ENCODE measurements around the gene HYAL2. TPM values are rescaled to one million over a fixed set of nuclear protein-coding genes. Genes with fewer than 3 reads are reported as not detected.

HYAL2 gene
- total RNA-seq, 2 experiments from 2014 or later: 6.7 to 7.2 TPM

DNA sequence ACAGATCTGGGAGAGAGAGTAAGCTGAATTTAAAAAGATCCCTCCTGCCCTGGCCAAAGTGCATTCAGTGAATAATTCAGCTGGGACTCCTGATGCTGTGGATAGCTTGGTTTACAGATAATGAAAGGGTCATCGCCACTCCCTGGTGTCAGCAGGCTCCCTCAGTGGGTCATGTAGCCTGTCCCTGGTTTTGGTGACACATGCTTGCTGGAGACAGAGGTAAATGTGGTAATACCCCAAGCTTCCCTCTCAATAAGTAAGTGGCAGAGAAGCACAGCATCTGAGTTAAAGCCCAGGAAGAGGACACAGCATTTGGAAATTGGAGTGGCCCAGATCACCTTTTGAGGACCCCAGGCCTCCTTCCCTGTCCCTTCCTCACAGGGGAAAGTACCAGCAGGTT, 34.9 kb upstream of the HYAL2 start:
- Mint-ChIP-seq H3K27me3 (no peaks in the 10 kb centered on the region), H3K27ac (peak overlapping the region; percentile 26), H3K36me3 (ENCODE audit: low read depth) (peaks cover 39% of the 10 kb centered on the region), H3K4me1 (peaks cover 50% of the 10 kb centered on the region), H3K9me3 (no peaks in the 10 kb centered on the region), H3K4me3 (peak overlapping the region; percentile 98)
- no peak for DNase-seq
- CTCF ChIA-PET: interaction anchor here (0.8 to 1.4 kb wide), 3 partner anchors 11 to 19 kb away, joined by 3 to 7 read pairs (median 4); partner anchors contain the start of gene RASSF1
- POLR2A ChIA-PET: interaction anchor here (1.0 to 32.1 kb wide), 4 partner anchors 8 to 58 kb away, joined by 3 to 704 read pairs (median 8); partner anchors contain the start of genes HYAL2, HYAL3, NAA80 and RASSF1

DNA sequence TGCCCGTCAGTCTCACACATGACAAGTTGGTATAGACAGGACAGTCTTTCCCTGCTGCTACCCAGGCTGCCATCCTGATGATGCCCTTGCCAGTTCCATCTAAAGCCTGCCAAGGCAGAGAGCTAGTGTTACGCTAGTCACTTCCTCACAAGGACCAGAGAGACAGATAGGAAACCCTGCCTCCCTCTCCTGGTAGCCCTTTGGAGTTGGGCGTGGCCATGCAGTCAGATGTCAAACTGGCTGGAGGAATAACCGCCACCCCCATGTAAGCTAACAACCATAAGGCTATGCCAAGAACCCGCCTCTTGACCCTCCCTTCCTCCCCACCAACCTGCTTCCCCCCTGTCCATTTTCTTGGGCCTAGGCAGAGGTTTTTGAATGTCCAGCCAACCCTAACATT, 34.0 kb upstream of the HYAL2 start:
- ChIA-PET POLR2A (interaction anchor here (1.2 to 32.1 kb wide), 3 partner anchors 9 to 28 kb away, joined by 5 to 704 read pairs (median 12); partner anchors contain the start of genes HYAL2, RASSF1, TUSC2 and ZMYND10), CTCF (interaction anchor here (0.8 to 1.4 kb wide), 4 partner anchors 10 to 20 kb away, joined by 3 to 7 read pairs (median 4); partner anchors contain the start of gene RASSF1)
- Mint-ChIP-seq H3K36me3 (ENCODE audit: low read depth) (peaks cover 41% of the 10 kb centered on the region), H3K4me1 (peaks cover 56% of the 10 kb centered on the region), H3K4me3 (peak overlapping the region; percentile 98), H3K27ac (no peak overlapping the region), H3K27me3 (no peaks in the 10 kb centered on the region), H3K9me3 (no peaks in the 10 kb centered on the region)
- no peak for DNase-seq

DNA sequence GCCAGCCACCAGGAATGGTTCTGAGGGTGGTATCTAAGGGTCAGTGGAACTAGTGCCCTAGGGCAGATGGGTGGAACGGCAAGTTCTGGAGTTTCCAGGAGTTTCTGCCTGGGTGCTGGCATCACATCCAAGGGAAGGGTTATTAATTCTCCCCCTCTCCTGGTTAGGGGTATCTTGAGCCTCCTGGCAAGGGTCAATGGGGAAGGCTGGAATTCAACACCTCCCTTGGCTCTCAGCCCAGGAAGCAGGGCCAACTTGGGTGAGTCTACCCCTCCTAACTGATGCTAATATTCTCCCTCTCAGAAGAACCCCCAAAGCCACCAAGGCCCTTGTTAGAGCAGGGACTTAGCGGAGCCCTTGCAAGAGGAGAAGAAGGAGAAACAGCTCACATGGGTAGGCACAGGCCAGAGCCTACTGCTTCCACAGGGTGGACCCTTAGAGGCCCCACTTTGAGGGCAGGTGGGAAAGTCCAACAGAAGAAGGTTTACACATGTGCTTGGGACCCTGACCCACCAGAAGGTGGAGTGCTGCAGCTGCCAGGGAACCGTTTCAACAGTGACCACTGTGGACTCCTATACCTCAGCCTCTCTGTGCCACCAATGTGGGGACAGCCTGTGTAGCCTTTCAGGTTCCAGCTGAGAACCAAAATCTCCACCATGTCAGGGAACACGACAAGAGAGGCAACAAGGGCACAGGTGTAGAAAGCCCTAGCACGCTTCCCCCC, 33.4 kb upstream of the HYAL2 start:
- POLR2A ChIA-PET: interaction anchor here (1.2 to 32.1 kb wide), 3 partner anchors 8 to 28 kb away, joined by 5 to 704 read pairs (median 12); partner anchors contain the start of genes HYAL2, RASSF1, TUSC2 and ZMYND10
- Mint-ChIP-seq H3K4me3 (peak overlapping the region; percentile 98), H3K27ac (no peak overlapping the region), H3K27me3 (no peaks in the 10 kb centered on the region), H3K36me3 (ENCODE audit: low read depth) (peaks cover 45% of the 10 kb centered on the region), H3K9me3 (no peaks in the 10 kb centered on the region), H3K4me1 (peaks cover 62% of the 10 kb centered on the region)
- no peak for DNase-seq
- CTCF ChIA-PET: interaction anchor here (1.2 kb wide), 1 partner anchor 19 kb away, joined by 4 read pairs; no protein-coding TSS in a partner anchor

DNA sequence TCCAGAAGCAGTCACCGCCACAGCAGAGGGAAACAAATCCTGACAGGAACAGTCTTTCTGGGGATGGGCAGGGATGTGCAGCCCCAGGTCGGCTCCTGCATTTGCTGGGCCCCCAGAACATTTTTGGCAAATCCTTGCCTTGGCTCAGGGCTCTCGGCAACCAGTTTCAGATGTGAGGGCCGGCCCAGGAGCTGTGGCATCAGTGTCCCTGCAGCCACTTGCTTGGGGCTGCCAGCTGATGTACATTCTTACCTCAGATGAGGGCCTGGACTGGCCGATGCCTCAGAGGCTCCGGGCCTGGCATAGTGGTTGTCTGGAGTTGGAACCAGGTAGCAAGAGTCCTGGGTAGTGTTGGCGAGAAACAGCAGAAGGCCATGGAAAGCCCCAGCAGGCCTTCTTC, 32.3 kb upstream of the HYAL2 start:
- POLR2A ChIA-PET: interaction anchor here (1.2 to 32.1 kb wide), 2 partner anchors 10 to 27 kb away, joined by 4 to 704 read pairs; partner anchors contain the start of genes HYAL2, RASSF1 and TUSC2
- H3K4me1 Mint-ChIP-seq: peaks cover 66% of the 10 kb centered on the region
- no peak for DNase-seq

DNA sequence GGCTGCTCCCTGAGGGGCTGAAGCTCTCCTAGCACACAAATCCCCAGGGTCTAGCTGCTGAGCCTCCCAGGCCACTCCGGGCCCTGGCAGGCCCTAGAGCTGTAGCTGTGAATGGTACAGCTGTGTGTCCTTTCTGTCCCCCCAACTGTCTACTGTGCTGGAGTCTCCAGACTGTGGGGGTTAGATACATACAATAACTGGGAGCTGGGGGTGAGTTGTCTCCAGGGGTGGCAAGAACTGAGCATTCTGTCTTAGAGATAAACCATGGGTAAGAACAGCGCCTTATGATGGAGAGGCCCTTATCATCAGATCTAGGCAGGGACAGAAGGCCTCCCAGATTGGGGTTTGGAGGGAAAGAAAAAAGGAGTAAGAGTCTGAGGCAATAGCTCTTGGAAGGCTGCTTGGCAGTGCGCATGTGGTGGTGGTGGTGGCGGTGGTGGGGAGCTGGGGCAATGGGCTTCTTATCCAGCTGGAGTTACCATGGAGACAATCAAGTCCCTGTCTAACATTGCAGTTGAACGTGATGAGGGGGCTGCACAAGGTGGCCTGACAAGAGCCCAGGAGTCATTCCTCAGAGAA, 31.7 kb upstream of the HYAL2 start:
- H3K27me3 Mint-ChIP-seq: no peaks in the 10 kb centered on the region
- no peak overlapping the region for H3K4me3 Mint-ChIP-seq
- no peak for DNase-seq
- POLR2A ChIA-PET: interaction anchor here (0.8 to 32.1 kb wide), 3 partner anchors 9 to 213 kb away, joined by 3 to 704 read pairs (median 4); partner anchors contain the start of genes C3orf18, HYAL2, RASSF1 and TUSC2
- peaks cover 65% of the 10 kb centered on the region for H3K4me1 Mint-ChIP-seq
- no peak overlapping the region for H3K27ac Mint-ChIP-seq
- no peaks in the 10 kb centered on the region for H3K9me3 Mint-ChIP-seq
- CTCF ChIA-PET: interaction anchor here (0.6 to 3.0 kb wide), 3 partner anchors 13 to 155 kb away, joined by 3 to 17 read pairs (median 16); partner anchors contain the start of gene RASSF1
- peaks cover 49% of the 10 kb centered on the region for H3K36me3 Mint-ChIP-seq (ENCODE audit: low read depth)

More for the DNA sequence above, 32.3 kb upstream of the HYAL2 start:
- Mint-ChIP-seq H3K36me3 (ENCODE audit: low read depth) (peaks cover 50% of the 10 kb centered on the region), H3K27me3 (no peaks in the 10 kb centered on the region), H3K9me3 (no peaks in the 10 kb centered on the region), H3K27ac (no peak overlapping the region), H3K4me3 (no peak overlapping the region)
- CTCF ChIA-PET: interaction anchor here (3.0 kb wide), 1 partner anchor 14 kb away, joined by 17 read pairs; the partner anchor contains the start of gene RASSF1

DNA sequence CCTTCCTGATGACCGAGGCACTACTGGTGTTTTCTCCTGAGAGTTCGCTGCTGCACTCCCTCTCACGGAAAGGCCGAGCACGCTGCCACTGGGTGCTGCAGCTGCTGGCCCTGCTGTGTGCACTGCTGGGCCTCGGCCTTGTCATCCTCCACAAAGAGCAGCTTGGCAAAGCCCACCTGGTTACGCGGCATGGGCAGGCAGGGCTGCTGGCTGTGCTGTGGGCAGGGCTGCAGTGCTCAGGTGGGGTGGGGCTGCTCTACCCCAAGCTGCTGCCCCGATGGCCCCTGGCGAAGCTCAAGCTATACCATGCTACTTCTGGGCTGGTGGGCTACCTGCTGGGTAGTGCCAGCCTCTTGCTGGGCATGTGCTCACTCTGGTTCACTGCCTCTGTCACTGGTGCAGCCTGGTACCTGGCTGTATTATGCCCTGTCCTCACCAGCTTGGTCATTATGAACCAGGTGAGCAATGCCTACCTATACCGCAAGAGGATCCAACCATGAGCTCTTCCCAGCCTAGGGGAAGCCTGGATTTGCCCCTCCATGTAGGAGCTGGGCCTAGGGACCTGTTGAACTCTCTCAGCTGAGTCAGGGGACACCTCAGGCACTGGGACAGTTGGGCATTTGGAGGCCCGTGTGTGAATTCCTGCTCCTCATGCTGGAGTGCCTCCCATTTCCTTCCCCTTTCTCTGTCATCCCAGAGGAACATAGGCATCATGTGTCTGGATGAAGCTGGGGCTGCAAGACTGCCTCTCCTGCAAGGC, 30.9 kb upstream of the HYAL2 start:
- DNase-seq: no peak
- H3K9me3 Mint-ChIP-seq: no peaks in the 10 kb centered on the region
- ChIA-PET CTCF (interaction anchor here (1.3 to 7.0 kb wide), 4 partner anchors 10 to 18 kb away, joined by 3 to 31 read pairs (median 16); partner anchors contain the start of gene RASSF1), POLR2A (interaction anchor here (0.8 to 32.1 kb wide), 4 partner anchors 25 to 264 kb away, joined by 3 to 704 read pairs (median 3); partner anchors contain the start of genes C3orf18, HYAL2, RASSF1 and TUSC2)
- H3K4me1 Mint-ChIP-seq: peaks cover 69% of the 10 kb centered on the region
- H3K27ac Mint-ChIP-seq: no peak overlapping the region
- no peaks in the 10 kb centered on the region for H3K27me3 Mint-ChIP-seq
- no peak overlapping the region for H3K4me3 Mint-ChIP-seq
- peaks cover 53% of the 10 kb centered on the region for H3K36me3 Mint-ChIP-seq (ENCODE audit: low read depth)

DNA sequence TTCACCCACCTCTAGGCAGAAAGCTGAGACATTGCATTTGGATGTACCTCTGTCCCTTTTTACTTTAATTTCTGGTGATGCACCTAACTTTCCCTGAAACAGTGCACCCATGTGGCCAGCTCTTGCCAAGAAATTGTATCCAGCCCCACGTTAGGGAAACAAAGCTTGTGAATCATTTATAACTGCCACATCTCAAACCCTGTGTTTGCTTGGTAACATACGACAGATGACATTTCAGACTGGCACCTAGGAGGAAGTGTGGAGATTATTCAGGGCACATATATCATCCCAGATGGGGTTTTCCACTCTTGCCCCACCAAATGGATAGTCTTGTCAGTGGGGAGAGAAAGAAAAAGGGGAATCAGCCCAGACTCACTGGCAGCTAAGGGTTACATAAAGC, 30.2 kb upstream of the HYAL2 start:
- Mint-ChIP-seq H3K27me3 (no peaks in the 10 kb centered on the region), H3K9me3 (no peaks in the 10 kb centered on the region), H3K4me3 (no peak overlapping the region), H3K4me1 (peaks cover 69% of the 10 kb centered on the region), H3K36me3 (ENCODE audit: low read depth) (peaks cover 53% of the 10 kb centered on the region), H3K27ac (peak overlapping the region; percentile 53)
- ChIA-PET CTCF (interaction anchor here (0.6 to 7.0 kb wide), 7 partner anchors 10 to 203 kb away, joined by 3 to 31 read pairs (median 4); partner anchors contain the start of genes HYAL3, NAA80 and RASSF1), POLR2A (interaction anchor here (0.8 to 32.1 kb wide), 4 partner anchors 25 to 265 kb away, joined by 3 to 704 read pairs (median 4); partner anchors contain the start of genes HYAL2, RASSF1 and TUSC2)
- no peak for DNase-seq

DNA sequence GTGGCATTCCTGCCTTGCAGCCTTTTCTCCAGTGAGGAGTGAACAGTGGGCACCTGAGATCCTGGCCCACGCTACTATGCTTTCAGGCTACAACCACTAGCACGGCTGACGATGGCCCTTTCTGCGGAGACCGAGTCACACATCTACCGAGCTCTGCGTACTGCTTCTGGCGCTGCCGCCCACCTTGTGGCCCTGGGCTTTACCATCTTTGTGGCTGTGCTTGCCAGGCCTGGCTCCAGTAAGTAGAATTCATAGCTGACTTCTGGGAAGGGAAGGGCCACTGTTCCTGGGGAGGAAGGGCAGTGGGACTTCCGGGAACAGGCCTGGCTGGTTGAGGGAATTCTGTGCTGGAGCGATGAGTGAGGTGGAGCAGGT, 28.8 kb upstream of the HYAL2 start:
- H3K4me1 Mint-ChIP-seq: peaks cover 66% of the 10 kb centered on the region
- H3K27ac Mint-ChIP-seq: peak overlapping the region; percentile 93
- no peaks in the 10 kb centered on the region for H3K27me3 Mint-ChIP-seq
- DNase-seq: no peak
- peaks cover 49% of the 10 kb centered on the region for H3K36me3 Mint-ChIP-seq (ENCODE audit: low read depth)
- H3K9me3 Mint-ChIP-seq: no peaks in the 10 kb centered on the region
- POLR2A ChIA-PET: interaction anchor here (1.1 to 32.1 kb wide), 12 partner anchors 8 to 260 kb away, joined by 3 to 704 read pairs (median 9); partner anchors contain the start of genes CISH, HEMK1, HYAL2 and HYAL3
- peak overlapping the region; percentile 91 for H3K4me3 Mint-ChIP-seq
- CTCF ChIA-PET: interaction anchor here (0.8 to 7.0 kb wide), 5 partner anchors 12 to 192 kb away, joined by 3 to 65 read pairs (median 31); partner anchors contain the start of genes HYAL3, NAA80 and RASSF1

DNA sequence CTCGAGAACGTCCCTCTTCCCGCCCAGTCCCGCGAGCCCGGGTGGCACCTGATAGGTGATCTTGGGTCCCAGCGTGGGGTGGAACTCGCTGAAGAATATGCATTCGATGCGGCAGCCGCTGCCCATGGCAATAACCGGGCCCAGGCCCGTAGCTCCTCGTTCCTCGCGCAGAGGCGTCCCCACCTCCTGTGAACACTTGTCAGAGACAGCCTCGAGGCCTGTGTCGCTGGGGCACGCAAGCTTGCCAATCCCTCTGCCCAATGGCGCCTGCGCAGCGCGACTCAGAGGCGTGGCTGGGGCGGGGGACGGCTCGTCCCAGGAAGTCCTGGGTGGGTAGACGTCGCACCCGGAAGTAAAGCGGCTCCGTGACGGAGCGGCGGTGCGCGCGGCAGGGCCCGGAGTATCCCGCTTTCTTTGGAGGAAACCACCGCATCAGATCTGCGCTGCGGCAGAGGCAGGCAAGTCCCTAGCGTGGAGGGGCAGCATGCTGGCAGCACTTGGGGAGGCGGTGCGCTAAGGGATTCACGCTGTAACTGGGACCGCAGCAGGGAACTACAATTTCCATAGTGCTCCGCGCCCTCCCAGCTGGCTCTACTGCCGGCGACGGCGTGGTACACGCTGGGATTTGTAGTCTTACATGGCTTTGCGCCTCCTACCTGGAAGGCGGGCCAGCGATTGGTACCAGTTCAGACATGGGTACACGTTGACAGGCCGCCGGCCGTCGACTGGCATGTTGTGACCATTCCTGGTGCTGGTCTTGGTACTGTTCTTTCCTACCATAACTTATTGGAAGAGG, 28.2 kb upstream of the HYAL2 start, which contains the start of the genes CYB561D2 and NPRL2:
Gene CYB561D2, plus strand, starts transcription at position 336 of the 796 bp plus-strand sequence. CDS start 572 bp downstream, outside the sequence.
Gene NPRL2, minus strand, starts transcription at position 249 of the 796 bp plus-strand sequence. Its CDS starts 123 bp downstream, at position 126.
- ChIA-PET CTCF (interaction anchor here (0.7 to 7.0 kb wide), 11 partner anchors 9 to 263 kb away, joined by 3 to 65 read pairs (median 4); partner anchors contain the start of genes CISH, HYAL3, NAA80 and RASSF1), POLR2A (interaction anchor here (0.9 to 32.1 kb wide), 17 partner anchors 8 to 268 kb away, joined by 3 to 704 read pairs (median 5); partner anchors contain the start of genes CISH, HEMK1, HYAL2 and HYAL3)
- peak within 1 kb of the TSS; percentile 93 for H3K27ac Mint-ChIP-seq
- DNase-seq: peak; percentile 99
- H3K27me3 Mint-ChIP-seq: no peaks in the 10 kb centered on the region
- peaks cover 49% of the 10 kb centered on the region for H3K36me3 Mint-ChIP-seq (ENCODE audit: low read depth)
- H3K9me3 Mint-ChIP-seq: no peaks in the 10 kb centered on the region
- peak within 1 kb of the TSS; percentile 91 for H3K4me3 Mint-ChIP-seq
- peaks cover 66% of the 10 kb centered on the region for H3K4me1 Mint-ChIP-seq

DNA sequence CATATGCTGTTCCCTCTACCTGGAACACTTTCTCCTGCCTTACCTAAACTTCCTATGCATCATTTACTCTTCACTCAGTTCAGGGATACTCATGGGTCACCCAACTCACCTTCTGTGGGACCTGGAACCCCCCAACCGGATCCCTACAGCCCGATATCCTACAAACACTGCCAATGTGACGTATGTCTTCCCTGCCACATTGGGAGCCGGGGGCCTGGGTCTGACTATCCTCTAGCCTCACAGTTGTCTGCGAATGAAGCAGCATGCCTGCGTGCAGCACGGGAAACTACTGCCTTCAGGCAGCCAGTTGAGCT, 27.6 kb upstream of the HYAL2 start:
- peak overlapping the region; percentile 91 for H3K4me3 Mint-ChIP-seq
- no peaks in the 10 kb centered on the region for H3K27me3 Mint-ChIP-seq
- no peak for DNase-seq
- peaks cover 67% of the 10 kb centered on the region for H3K4me1 Mint-ChIP-seq
- H3K9me3 Mint-ChIP-seq: no peaks in the 10 kb centered on the region
- POLR2A ChIA-PET: interaction anchor here (0.9 to 32.1 kb wide), 17 partner anchors 9 to 268 kb away, joined by 3 to 704 read pairs (median 5); partner anchors contain the start of genes CISH, HEMK1, HYAL2 and HYAL3
- H3K27ac Mint-ChIP-seq: peak overlapping the region; percentile 93
- peaks cover 46% of the 10 kb centered on the region for H3K36me3 Mint-ChIP-seq (ENCODE audit: low read depth)
- CTCF ChIA-PET: interaction anchor here (0.7 to 7.0 kb wide), 10 partner anchors 10 to 263 kb away, joined by 3 to 65 read pairs (median 4); partner anchors contain the start of genes CISH, RASSF1 and TMEM115

Data from activated CD4-positive, alpha-beta memory T cell treated with anti-CD3 and anti-CD28 coated beads, Interleukin-2, amount 10 ng/mL, durations not matched to agents 7 days and 5 days (primary cell).